H1 (cell line): ENCODE data around the gene ASTL. TPM values are rescaled to one million over a fixed set of nuclear protein-coding genes. Genes with fewer than 3 reads are reported as not detected.

ENCODE experiments used
- ASH2L ChIP-seq: fragments of 200-600, 300-600 bp; sonication (generic); IDR thresholded peaks from one replicate; pipeline ENCODE4 v1.7.1; 2017; ENCODE audit warnings: low read length
- CBX8 ChIP-seq: fragments of 300-800, 300-1000 bp; sonication (generic); IDR thresholded peaks from 2 replicates; pipeline ENCODE4 v1.7.1; 2016; ENCODE audit warnings: low read depth, low read length, borderline replicate concordance
- CHD2 ChIP-seq: IDR thresholded peaks from 2 replicates; pipeline ENCODE4 v1.6.1; 2012; ENCODE audit warnings: low read length, improper control_type of control experiment
- polyA plus RNA-seq, 7 experiments: library from polyadenylated mRNA; depleted of rRNA in 3 of 7; stranded (reverse) in 5 of 7; unstranded in 2 of 7; fragments of >200 nt in 5 of 7; fragments of 200-250 nt in 2 of 7; gene quantifications; 1 replicate in 5 of 7; 2 replicates in 1 of 7; 4 replicates in 1 of 7; pipeline versions ENCODE4 v1.2.1 to v1.2.3, GENCODE V29; 2011 to 2013; ENCODE audit warnings: missing spikeins in 2 of 7, mixed read lengths in 2 of 7
- total RNA-seq: library from RNA; stranded (reverse); fragmentation: NEBNext Ultra II Directional; extraction: Animal tissue kit (Norgen Biotek cat#: 25700); gene quantifications from 2 replicates; pipeline ENCODE4 v1.2.1, GENCODE V29; 2021

ASTL gene
- total and polyA plus RNA-seq, 2 of the 8 experiments (the other 6 are each of a cell fraction or from before 2014, with no cell fraction given): 0.60 to 1.4 TPM

DNA sequence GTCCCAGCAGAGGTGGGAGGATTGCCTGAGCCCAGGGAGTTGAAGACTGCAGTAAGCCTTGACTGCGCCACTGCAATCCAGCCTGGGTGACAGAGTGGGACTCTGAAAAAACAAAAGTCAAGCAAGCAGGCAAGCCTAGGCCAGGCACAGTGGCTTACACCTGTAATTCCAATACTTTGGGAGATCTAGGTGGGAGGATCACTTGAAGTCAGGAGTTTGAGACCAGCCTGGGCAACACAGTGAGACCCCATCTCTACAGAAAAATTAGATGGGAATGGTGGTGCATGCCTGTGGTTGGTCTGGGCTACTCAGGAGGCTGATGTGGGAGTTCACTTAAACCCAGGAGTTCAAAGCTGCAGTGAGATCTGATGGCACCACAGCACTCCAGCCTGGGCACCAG lies 41.7 kb upstream of the ASTL start (continued):
- no peak for TF ChIP-seq CBX8
- no peak for TF ChIP-seq CHD2
- no peak for TF ChIP-seq ASH2L
